Measurements from ENCODE around the gene IER5.

DNA sequence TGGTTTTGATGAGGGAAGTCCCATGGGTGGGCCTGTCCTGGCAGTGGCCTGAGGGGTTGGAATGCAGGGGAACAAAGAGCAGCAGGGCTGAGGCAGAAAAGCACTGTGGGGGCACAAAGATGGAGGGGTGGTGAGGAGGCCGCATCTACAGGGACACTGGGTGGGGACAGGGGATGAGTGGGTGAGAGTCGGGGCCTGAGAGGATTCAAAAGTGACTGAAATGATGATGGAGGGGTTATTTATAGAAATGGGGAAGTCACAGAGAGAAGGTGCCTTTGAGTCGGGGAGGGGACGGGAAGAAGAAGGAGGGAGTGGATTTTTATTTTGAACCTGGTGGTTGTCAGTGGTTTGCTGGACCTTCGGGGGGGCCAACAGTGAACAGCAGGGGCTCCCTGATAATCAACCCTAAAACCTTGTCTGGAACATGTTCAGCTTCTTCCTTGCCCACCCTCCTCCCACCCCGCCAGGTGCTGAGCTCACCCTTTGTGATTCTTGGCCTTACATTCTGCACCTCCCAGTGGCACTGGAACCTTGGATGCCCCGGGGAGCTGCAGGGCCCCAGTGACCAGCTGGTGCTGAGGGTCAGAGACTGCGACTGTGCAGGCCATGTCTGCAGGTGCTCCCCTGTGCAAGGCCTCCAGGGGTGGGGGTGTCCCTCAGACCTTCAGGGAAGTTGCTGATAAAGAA is 42.9 kb downstream of the IER5 start:
- no peak for TF ChIP-seq GATA2 (IDR thresholded peaks at IDR 0.05; ENCODE audit: low read depth, low read length)
- no peak for TF ChIP-seq GATA3 (IDR thresholded peaks at IDR 0.05; ENCODE audit: low read depth, low read length)
